Thyroid gland (tissue), 4 donors: ENCODE results near the gene ZNF841. TPM values are rescaled to one million over a fixed set of nuclear protein-coding genes. Genes with fewer than 3 reads are reported as not detected.

Source experiments
- DNase-seq, 2 donors: peaks; one replicate each; pipeline ENCODE4 v3.0.0-alpha.2; 2019
- H3K27ac ChIP-seq, 3 donors: fragments of 200-600 bp; sonication (generic); 1 replicate in 2 of 3; 2 replicates in 1 of 3; pipeline ENCODE4 v1.5.1; 2016 to 2019; ENCODE audit warnings: mild to moderate bottlenecking in 1 of 3, moderate library complexity in 1 of 3
- H3K27me3 ChIP-seq: fragments of 200-600 bp; sonication (generic); one replicate; pipeline ENCODE4 v1.5.1; 2019
- H3K36me3 ChIP-seq, 2 donors: fragments of 200-600 bp; sonication (generic); one replicate each; pipeline ENCODE4 v1.5.1; 2016 to 2019
- H3K4me1 ChIP-seq, 2 donors: fragments of 200-600 bp; sonication (generic); one replicate each; pipeline ENCODE4 v1.5.1; 2017 to 2019
- H3K4me3 ChIP-seq, 3 donors: fragments of 200-600 bp; sonication (generic); replicated peaks in 1 of 3; 1 replicate in 2 of 3; 2 replicates in 1 of 3; pipeline ENCODE4 v1.5.1; 2016; ENCODE audit warnings: mild to moderate bottlenecking in 1 of 3
- H3K9me3 ChIP-seq: fragments of 200-600 bp; sonication (generic); one replicate; pipeline ENCODE4 v1.5.1; 2017
- CTCF ChIP-seq, 6 experiments: fragments of 200-600 bp in 3 of 6; fragments of 450-650 bp in 3 of 6; sonication (generic) in 3 of 6; IDR thresholded peaks; one replicate each; pipeline ENCODE4 v1.5.1; 2016 to 2019; ENCODE audit warnings: antibody characterized with exemption in 6 of 6, mild to moderate bottlenecking in 2 of 6, inconsistent platforms in 1 of 6, moderate library complexity in 1 of 6
- POLR2A ChIP-seq, 2 donors: fragments of 450-650 bp; IDR thresholded peaks; one replicate each; pipeline ENCODE4 v1.6.1; 2017; ENCODE audit warnings: antibody characterized with exemption in 2 of 2, mild to moderate bottlenecking in 2 of 2, moderate library complexity in 1 of 2
- WGBS, 2 donors: methylation state at CpG; one replicate each; pipeline ENCODE4 v1.1.5; 2017; 5-methylcytosine and 5-hydroxymethylcytosine counted together
- intact Hi-C: fragments of 100-400 bp; cut with DNase I; formaldehyde crosslinking; loops from one replicate; pipeline ENCODE4 v1.15.1; 2023
- total RNA-seq, 4 donors: library from RNA; depleted of rRNA; stranded (reverse); fragments of >200 nt; gene quantifications; one replicate each; pipeline ENCODE4 v1.2.3, GENCODE V29; 2016

The ZNF841 gene
- total RNA-seq, 4 donors from 2014 or later = 14.9 to 23.9 (median 18.0) TPM

- intact Hi-C loops = no loop called here
- Histone ChIP-seq H3K4me1 (peaks cover 0 to 5% of the 10 kb centered on the region in 2 donors), H3K36me3 (peaks cover 8 to 11% of the 10 kb centered on the region in 2 donors), H3K9me3 (no peaks in the 10 kb centered on the region), H3K27ac (peak within 1 kb of the TSS; percentile 89 to 97 (median 91)), H3K27me3 (no peaks in the 10 kb centered on the region), H3K4me3 (peak within 1 kb of the TSS; percentile 18 to 90 (median 62))
- peak in 1 of 2 donors; percentile 75 for TF ChIP-seq POLR2A (IDR thresholded peaks at IDR 0.05)
- no peak for TF ChIP-seq CTCF (IDR thresholded peaks at IDR 0.05)
- 1% methylated on average over 55 to 58 of the region's 60 CpGs for WGBS, 2 donors
- peak; percentile 92 to 96 for DNase-seq
These were observed 46.7 kb downstream of the ZNF841 start, which contains the start of gene ZNF432 for GRCh38 chr19:52048555-52049501. TSS of gene ZNF432 (minus strand) at chr19:52048838. CDS start at chr19:52046868, 1,970 bp downstream.

- Histone ChIP-seq H3K9me3 (peaks cover 18% of the 10 kb centered on the region), H3K27me3 (no peaks in the 10 kb centered on the region), H3K4me3 (no peak overlapping the region), H3K27ac (no peak overlapping the region), H3K36me3 (peaks cover 81 to 82% of the 10 kb centered on the region in 2 donors), H3K4me1 (no peaks in the 10 kb centered on the region)
- WGBS, 2 donors = 99% methylated on average over 4 of the region's 4 CpGs
- no peak for TF ChIP-seq CTCF (IDR thresholded peaks at IDR 0.05)
- no peak for TF ChIP-seq POLR2A (IDR thresholded peaks at IDR 0.05)
- intact Hi-C loops = no loop called here
- DNase-seq = no peak
These were observed 56.4 kb downstream of the ZNF841 start for GRCh38 chr19:52039169-52039568.

- no peak for DNase-seq
- intact Hi-C loops = no loop called here
- Histone ChIP-seq H3K9me3 (peaks cover 20% of the 10 kb centered on the region), H3K4me1 (no peaks in the 10 kb centered on the region), H3K27me3 (no peaks in the 10 kb centered on the region), H3K36me3 (peaks cover 55 to 57% of the 10 kb centered on the region in 2 donors), H3K27ac (no peak overlapping the region), H3K4me3 (no peak overlapping the region)
- TF ChIP-seq CTCF (IDR thresholded peaks at IDR 0.05) (no peak), POLR2A (IDR thresholded peaks at IDR 0.05) (no peak)
- 96% methylated on average over 12 of the region's 12 CpGs for WGBS, 2 donors
These were observed 61.4 kb downstream of the ZNF841 start for GRCh38 chr19:52034051-52034728.

GRCh38 chr19:52028780-52029123 is 66.8 kb downstream of the ZNF841 start:
- TF ChIP-seq CTCF (IDR thresholded peaks at IDR 0.05) = no peak
- no peak for TF ChIP-seq POLR2A (IDR thresholded peaks at IDR 0.05)
- Histone ChIP-seq H3K27me3 (no peaks in the 10 kb centered on the region), H3K4me1 (peaks cover 7% of the 10 kb centered on the region in 2 donors), H3K4me3 (peak overlapping the region; percentile 51 to 71 (median 60)), H3K36me3 (peaks cover 20 to 22% of the 10 kb centered on the region in 2 donors), H3K9me3 (no peaks in the 10 kb centered on the region), H3K27ac (peak overlapping the region; percentile 86 to 94 (median 94))
- intact Hi-C loops = no loop called here
- DNase-seq = no peak
- WGBS, 2 donors = 17 to 19% methylated on average over 5 of the region's 5 CpGs
